OCI-LY3 (cell line): ENCODE results near the gene NUSAP1.

ENCODE experiments used
- EZH2phosphoT487 ChIP-seq: fragments of 200-600 bp; shearing (Covaris generic); IDR thresholded peaks from 2 replicates; pipeline ENCODE4 v1.6.1; 2018; ENCODE audit warnings: antibody characterized with exemption, mixed run types, low read depth
- TF ChIP-seq, protein P1 (sequence below): fragments of 200-600, 300-600 bp; sonication (generic); IDR thresholded peaks from 2 replicates; pipeline ENCODE4 v1.5.1; 2014; ENCODE audit warnings: antibody characterized with exemption, low read length, low read depth

DNA sequence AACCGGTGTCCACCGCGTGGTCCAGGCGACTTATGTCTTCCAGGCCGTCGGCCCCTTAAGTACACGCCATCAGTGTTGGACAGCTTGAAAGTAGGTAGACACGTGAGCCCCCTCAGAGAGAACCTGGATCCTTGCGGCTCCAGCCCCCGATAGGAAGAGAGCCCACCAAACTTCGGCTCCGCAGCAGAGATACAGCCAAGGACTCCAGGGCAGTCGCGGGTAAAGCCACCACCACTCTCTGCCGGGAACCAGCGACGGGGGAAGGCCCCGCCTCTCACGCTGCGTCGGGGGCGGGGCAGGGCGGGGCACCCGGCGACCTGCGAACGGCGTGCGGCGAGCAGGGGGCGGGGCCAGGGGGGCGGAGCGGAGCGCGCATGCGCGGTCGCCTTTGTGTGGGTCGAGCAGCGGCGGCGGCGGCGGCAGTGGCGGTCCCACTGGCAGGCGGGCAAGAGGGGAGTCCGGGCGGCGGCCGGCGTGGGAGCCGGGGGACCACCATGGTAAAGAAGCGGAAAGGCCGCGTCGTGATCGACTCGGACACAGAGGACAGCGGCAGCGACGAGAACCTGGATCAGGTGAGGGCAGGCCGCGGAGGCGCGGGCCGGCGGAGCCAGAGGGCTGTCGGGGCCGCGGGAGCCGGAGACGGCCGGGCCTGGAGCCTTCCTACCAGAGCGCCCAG lies 84.2 kb downstream of the NUSAP1 start, which contains the start of gene RTF1:
- TF ChIP-seq, protein P1, sequence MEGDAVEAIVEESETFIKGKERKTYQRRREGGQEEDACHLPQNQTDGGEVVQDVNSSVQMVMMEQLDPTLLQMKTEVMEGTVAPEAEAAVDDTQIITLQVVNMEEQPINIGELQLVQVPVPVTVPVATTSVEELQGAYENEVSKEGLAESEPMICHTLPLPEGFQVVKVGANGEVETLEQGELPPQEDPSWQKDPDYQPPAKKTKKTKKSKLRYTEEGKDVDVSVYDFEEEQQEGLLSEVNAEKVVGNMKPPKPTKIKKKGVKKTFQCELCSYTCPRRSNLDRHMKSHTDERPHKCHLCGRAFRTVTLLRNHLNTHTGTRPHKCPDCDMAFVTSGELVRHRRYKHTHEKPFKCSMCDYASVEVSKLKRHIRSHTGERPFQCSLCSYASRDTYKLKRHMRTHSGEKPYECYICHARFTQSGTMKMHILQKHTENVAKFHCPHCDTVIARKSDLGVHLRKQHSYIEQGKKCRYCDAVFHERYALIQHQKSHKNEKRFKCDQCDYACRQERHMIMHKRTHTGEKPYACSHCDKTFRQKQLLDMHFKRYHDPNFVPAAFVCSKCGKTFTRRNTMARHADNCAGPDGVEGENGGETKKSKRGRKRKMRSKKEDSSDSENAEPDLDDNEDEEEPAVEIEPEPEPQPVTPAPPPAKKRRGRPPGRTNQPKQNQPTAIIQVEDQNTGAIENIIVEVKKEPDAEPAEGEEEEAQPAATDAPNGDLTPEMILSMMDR, result no peak
- TF ChIP-seq EZH2phosphoT487, result no peak
